ENCODE results near the gene IL1RN. TPM values are rescaled to one million over a fixed set of nuclear protein-coding genes. Genes with fewer than 3 reads are reported as not detected.

IL1RN gene
- total RNA-seq, 4 donors from 2014 or later, result 0.77 TPM; not detected in 3

GRCh38 chr2:113182471-113183260, 55.3 kb downstream of the IL1RN start:
- DNase-seq, result no peak
- Histone ChIP-seq H3K9me3 (no peaks in the 10 kb centered on the region), H3K4me1 (no peaks in the 10 kb centered on the region), H3K4me3 (no peak overlapping the region), H3K27ac (no peak overlapping the region), H3K36me3 (no peaks in the 10 kb centered on the region), H3K27me3 (no peaks in the 10 kb centered on the region)
- TF ChIP-seq, protein P1, sequence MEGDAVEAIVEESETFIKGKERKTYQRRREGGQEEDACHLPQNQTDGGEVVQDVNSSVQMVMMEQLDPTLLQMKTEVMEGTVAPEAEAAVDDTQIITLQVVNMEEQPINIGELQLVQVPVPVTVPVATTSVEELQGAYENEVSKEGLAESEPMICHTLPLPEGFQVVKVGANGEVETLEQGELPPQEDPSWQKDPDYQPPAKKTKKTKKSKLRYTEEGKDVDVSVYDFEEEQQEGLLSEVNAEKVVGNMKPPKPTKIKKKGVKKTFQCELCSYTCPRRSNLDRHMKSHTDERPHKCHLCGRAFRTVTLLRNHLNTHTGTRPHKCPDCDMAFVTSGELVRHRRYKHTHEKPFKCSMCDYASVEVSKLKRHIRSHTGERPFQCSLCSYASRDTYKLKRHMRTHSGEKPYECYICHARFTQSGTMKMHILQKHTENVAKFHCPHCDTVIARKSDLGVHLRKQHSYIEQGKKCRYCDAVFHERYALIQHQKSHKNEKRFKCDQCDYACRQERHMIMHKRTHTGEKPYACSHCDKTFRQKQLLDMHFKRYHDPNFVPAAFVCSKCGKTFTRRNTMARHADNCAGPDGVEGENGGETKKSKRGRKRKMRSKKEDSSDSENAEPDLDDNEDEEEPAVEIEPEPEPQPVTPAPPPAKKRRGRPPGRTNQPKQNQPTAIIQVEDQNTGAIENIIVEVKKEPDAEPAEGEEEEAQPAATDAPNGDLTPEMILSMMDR (IDR thresholded peaks at IDR 0.05), result no peak
- no peak for TF ChIP-seq POLR2A (IDR thresholded peaks at IDR 0.05)
- intact Hi-C loops (cut with DNase I; ENCODE audit: low total_unique reads), result no loop called here

- Histone ChIP-seq H3K27me3 (no peaks in the 10 kb centered on the region), H3K9me3 (no peaks in the 10 kb centered on the region), H3K27ac (no peak overlapping the region), H3K4me3 (no peak overlapping the region), H3K4me1 (no peaks in the 10 kb centered on the region), H3K36me3 (no peaks in the 10 kb centered on the region)
- TF ChIP-seq POLR2A (IDR thresholded peaks at IDR 0.05), result no peak
- TF ChIP-seq, protein P1 (IDR thresholded peaks at IDR 0.05), result no peak
- intact Hi-C loops (cut with DNase I; ENCODE audit: low total_unique reads), result no loop called here
- no peak for DNase-seq
Observed at GRCh38 chr2:113183264-113183663, 55.9 kb downstream of the IL1RN start.

Small RNAs within 50 kb of the gene (small RNA-seq; reads per million reads assigned to genes)
- gene RNU6-1180P, result not detected

Other genes with a start within 250 kb of the IL1RN start
- not detected for gene IL37, start 216.4 kb upstream of the IL1RN start, total RNA-seq
- gene IL36G, start 149.6 kb upstream of the IL1RN start, total RNA-seq, result not detected
- gene IL36A, start 122.1 kb upstream of the IL1RN start, total RNA-seq, result not detected
- gene IL36B, start 74.7 kb upstream of the IL1RN start, total RNA-seq, result not detected
- not detected for gene IL36RN, start 68.4 kb upstream of the IL1RN start, total RNA-seq
- not detected for gene IL1F10, start 59.6 kb upstream of the IL1RN start, total RNA-seq
- 10 to 100 TPM in 2 of 4 donors, 1 to 10 TPM in 2; 1.8 to 31.8 (median 7.6) TPM for gene PSD4, start 46.4 kb downstream of the IL1RN start, total RNA-seq
- gene PAX8, start 151.3 kb downstream of the IL1RN start, total RNA-seq, result 10 to 100 TPM in 1 of 4 donors, 1 to 10 TPM in 3; 2.8 to 23.9 (median 6.0) TPM

All from uterus (tissue), 4 donors.